Hematopoietic multipotent progenitor cell (in vitro differentiated cells): ENCODE measurements around the gene USH1C. TPM values are rescaled to one million over a fixed set of nuclear protein-coding genes. Genes with fewer than 3 reads are reported as not detected.

ENCODE experiments used
- DNase-seq, 3 donors: peaks; one replicate each; pipeline ENCODE4 v3.0.0-alpha.2; 2011 to 2015; ENCODE audit warnings: low read depth in 2 of 3, low spot score in 2 of 3
- total RNA-seq: library from RNA; depleted of rRNA; stranded (reverse); fragments of >200 nt; gene quantifications from one replicate; pipeline ENCODE4 v1.2.3, GENCODE V29; 2012

The USH1C gene
- total RNA-seq, 1 donor = not detected

- DNase-seq = no peak
These were observed 97.7 kb downstream of the USH1C start for GRCh38 chr11:17446482-17446881.

GRCh38 chr11:17445240-17445795 is 98.9 kb downstream of the USH1C start:
- DNase-seq = no peak

GRCh38 chr11:17443926-17444690 is 100.1 kb downstream of the USH1C start:
- no peak for DNase-seq

Other genes with a start within 250 kb of the USH1C start
- gene NCR3LG1, start 192.6 kb downstream of the USH1C start, total RNA-seq = 1.3 TPM
- gene KCNJ11, start 155.8 kb downstream of the USH1C start, total RNA-seq = 1.1 TPM
- gene ABCC8, start 67.6 kb downstream of the USH1C start, total RNA-seq = 0.27 TPM
- gene OTOG, start 2.8 kb upstream of the USH1C start, total RNA-seq = not detected
- gene MYOD1, start 175.2 kb upstream of the USH1C start, total RNA-seq = not detected
- gene KCNC1, start 190.4 kb upstream of the USH1C start, total RNA-seq = under 0.01 TPM